ENCODE results near the gene CUL5. TPM values are rescaled to one million over a fixed set of nuclear protein-coding genes. Genes with fewer than 3 reads are reported as not detected.
"Not testable (repeated sequence)": the region's sequence is repeated elsewhere in the genome, so short reads cannot be mapped to it uniquely, and the experiment has no call there.

CUL5 gene
- total RNA-seq, 1 experiment from 2014 or later: 26.2 TPM

DNA sequence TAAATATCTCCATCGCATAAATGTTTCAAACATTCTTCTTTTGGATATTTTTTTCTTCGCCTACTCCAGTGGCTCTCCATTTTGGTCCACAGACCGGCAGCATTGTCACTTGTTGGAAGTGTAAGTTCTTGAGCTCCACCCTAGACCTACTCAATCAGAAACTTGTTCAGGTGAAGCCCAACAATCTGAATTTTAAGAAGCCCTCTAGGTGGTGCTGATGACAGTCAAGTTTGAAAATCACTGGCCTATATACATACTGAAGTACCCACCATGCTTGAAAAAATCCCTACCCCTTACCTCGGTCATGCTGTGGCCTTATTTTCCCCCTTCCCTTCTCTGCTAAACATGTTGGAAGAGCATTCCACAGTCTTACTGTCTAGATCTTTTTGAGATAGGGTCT is 102.4 kb downstream of the CUL5 start:
- DNase-seq (ENCODE audit: low read depth): no peak

GRCh38 chr11:108112057-108112456 is 103.4 kb downstream of the CUL5 start:
- DNase-seq (ENCODE audit: low read depth): no peak

- DNase-seq (ENCODE audit: low read depth): peak; percentile 84
Observed at GRCh38 chr11:108115500-108116140, 106.9 kb downstream of the CUL5 start.

DNA sequence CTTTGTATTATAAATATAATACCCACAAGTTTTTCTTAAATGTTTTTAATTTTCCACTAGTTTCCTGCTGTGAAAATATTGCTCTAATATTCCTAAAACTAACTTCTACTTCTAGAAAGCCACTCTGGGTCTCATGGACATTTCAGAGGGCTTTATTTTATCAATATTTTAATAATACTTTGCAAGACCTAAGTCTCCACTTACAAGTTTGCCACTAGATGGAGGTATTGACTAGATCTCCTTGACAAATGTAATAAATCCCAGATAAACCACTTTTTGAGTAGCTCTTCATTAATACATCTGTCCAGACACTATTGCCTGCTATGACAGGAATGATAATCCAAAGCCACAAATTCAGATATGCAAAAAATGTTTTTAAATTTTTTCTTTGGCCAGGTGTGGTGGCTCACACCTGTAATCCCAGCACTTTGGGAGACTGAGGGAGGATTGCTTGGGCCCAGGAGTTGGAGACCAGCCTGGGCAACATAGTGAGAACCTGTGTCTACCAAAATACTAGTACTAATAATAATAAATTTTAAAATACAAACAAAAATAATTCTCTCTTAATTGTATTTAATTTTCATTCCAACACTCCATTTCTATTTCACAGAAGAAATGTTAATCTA is 109.2 kb downstream of the CUL5 start:
- DNase-seq (ENCODE audit: low read depth): peak; percentile 11

DNA sequence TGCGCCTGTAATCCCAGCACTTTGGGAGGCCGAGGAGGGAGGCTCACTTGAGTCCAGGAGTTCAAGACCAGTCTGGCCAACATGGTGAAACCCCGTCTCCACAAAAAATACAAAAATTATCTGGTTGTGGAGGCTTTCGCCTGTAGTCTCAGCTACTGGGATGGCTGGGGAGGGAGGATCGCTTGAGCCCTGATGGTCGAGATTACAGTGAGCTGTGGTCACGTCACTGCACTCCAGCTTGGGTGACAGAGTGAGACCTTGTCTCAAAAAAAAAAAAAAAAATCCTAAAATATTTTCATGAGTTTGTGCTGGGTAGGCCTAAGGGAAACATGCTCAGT is 112.2 kb downstream of the CUL5 start:
- DNase-seq (ENCODE audit: low read depth): not testable (repeated sequence)

DNA sequence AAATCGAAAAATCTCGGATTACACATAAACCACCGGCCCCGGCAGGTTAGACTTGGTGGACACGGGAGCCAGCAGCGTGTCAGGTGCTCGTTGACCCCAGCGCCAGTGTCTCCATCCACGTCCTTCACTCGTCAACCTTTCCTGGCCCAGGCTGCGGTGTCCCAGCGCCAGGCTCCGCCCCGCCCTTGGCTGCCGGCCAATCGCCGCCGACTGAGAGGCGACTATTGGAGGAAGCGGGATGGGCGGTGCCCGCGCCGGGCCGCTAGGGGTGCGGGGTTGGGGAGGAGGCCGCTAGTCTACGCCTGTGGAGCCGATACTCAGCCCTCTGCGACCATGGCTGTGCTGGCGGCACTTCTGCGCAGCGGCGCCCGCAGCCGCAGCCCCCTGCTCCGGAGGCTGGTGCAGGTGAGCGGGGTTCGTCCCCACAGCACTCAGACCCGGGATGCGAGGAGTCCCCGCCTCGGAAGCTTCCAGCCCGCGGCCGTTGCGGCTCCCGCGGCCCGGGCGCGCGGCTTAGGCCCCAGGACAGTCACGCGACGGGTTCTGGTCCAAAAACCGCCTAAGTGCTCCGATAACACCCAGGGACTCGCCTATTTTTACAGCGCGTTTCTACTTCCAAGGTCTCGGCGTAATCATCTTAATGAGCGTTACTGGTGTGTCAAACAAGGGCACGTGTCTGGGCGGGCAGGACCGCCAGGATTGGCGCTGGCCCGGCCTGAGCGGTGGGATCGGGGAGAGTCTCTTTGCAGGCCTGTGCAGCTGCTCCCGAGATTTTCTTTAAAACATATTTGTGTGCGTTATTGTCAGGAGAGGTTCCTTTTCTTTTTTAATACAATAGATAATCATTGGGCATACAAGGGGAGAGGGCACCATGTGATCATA is 112.8 kb downstream of the CUL5 start, which contains the start of gene ACAT1:
Gene ACAT1, plus strand, starts transcription at position 294 of the 882 bp plus-strand sequence. Its CDS starts 40 bp downstream, at position 334.
- DNase-seq (ENCODE audit: low read depth): peak; percentile 89

GRCh38 chr11:108122166-108122628 is 113.5 kb downstream of the CUL5 start:
- DNase-seq (ENCODE audit: low read depth): peak; percentile 12

DNA sequence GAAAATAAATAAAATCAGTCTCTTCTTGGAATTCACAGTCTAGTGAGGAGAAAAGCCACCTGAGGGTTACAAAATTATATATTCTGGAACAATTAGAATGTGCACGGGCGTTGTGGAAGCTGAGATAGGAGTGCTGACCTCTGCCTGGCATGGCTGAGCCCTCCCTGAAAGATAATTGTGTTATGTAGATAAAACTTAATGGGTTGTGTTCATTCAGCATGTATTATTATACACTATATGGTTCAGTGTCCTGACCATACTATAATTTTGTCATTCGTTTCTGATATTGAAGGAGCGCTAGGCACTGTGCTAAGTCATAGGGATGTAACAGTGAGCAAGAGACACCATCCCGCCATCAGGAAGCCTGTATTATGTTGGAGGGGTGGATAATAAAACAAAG is 116.4 kb downstream of the CUL5 start:
- DNase-seq (ENCODE audit: low read depth): no peak

DNA sequence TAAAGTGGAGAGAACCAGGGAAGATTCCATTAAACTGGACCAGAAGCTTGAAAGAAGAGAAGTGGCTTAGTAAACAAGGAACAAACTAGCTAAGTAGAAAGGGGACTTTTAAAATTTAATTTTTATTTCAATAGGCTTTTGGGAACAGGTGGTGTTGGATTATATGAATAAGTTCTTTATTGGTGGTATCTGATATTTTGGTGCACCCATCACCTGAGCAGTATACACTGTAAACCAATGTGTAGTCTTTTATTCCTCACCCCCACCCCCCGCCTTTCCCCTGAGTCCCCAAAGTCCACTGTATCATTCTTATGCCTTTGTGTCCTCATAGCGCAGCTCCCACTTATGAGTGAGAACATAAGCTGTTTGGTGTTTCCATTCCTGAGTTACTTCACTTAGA is 120.1 kb downstream of the CUL5 start:
- no peak for DNase-seq (ENCODE audit: low read depth)

DNA sequence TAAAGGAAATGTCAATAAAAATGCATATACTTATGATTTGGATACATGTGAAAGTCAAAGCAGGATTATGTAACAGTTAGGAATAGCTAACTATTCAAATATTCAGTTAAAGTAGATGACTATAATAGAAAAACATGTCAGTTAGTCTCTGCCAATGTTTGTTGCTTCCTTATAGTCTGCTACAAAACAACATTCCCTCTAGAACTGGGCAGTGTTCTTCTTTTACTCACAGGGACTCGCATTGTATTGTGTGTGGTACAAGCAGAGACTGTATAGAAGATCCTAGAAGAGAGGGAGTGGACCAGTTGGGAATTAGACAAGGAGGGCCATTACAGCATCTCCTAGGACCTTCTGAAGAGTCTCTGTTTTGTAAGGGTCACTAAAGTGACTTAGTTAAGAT is 123.3 kb downstream of the CUL5 start:
- DNase-seq (ENCODE audit: low read depth): no peak

- DNase-seq (ENCODE audit: low read depth): not testable (repeated sequence)
Observed at GRCh38 chr11:108132993-108133538, 124.4 kb downstream of the CUL5 start.

- peak; percentile 10 for DNase-seq (ENCODE audit: low read depth)
Observed at GRCh38 chr11:108135845-108136544, 127.3 kb downstream of the CUL5 start.

GRCh38 chr11:108137212-108137611 is 128.5 kb downstream of the CUL5 start:
- no peak for DNase-seq (ENCODE audit: low read depth)

DNA sequence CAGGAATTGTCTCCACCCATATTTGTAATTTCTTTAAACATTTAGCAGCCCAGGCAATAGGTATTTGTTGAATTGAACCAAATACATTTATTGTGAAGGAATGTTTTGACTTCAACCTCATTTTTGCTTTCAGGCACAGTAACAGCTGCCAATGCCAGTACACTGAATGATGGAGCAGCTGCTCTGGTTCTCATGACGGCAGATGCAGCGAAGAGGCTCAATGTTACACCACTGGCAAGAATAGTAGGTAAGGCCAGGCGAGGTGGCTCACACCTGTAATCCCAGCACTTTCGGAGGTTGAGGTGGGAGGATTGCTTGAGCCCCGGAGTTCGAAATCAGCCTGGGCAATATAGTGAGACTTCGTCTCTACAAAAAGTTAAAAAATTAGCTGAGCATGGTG is 133.6 kb downstream of the CUL5 start:
- no peak for DNase-seq (ENCODE audit: low read depth)

DNA sequence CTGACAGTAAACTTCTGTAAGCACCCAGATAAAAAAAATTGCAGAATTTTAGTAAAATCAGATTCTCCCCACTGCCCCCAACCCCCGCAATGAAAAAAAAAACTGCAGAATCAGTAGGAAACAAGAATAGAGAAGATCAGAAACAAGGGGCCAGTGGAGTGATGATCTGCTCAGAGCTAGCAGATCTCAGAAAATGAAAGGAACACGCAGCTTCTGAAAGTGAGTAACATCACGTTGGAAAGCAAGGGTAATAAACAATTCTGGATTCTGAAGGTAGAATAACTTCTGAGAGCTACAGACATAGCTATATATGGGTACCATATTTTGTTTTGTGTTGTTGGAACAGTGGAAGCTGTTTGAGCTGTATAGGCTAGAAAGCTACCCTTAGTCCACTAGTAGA is 135.9 kb downstream of the CUL5 start:
- no peak for DNase-seq (ENCODE audit: low read depth)

- DNase-seq (ENCODE audit: low read depth): no peak
Observed at GRCh38 chr11:108147150-108147549, 138.5 kb downstream of the CUL5 start.

DNA sequence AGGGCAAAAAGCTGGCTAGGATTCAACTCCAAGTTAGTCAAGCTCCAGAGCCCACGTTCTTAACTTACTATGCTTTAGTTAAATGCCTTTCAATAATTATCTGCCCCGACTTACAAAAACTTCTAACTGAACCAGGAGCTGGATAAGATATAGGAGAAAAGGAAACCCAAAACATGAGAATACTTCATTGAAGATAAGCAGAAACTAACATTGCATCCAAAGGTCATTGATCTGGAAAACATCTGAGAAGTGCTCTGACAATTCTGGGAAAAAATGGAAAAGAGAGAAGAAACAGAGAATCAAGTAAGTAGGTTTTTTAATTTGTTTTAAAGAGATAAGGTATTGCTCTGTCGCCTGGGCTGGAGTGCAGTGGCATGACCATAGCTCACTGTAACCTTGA is 139.9 kb downstream of the CUL5 start:
- DNase-seq (ENCODE audit: low read depth): no peak

- no peak for DNase-seq (ENCODE audit: low read depth)
Observed at GRCh38 chr11:108154591-108154990, 145.9 kb downstream of the CUL5 start.
